CD8-positive, alpha-beta memory T cell (primary cell): ENCODE data around the gene PIK3CB. TPM values are rescaled to one million over a fixed set of nuclear protein-coding genes. Genes with fewer than 3 reads are reported as not detected.

Experiments used
- CTCF ChIA-PET: fragments of 350-600 bp; sonication (Branson Sonifier 250); formaldehyde crosslinking; loops from one replicate; lab custom pipeline; 2021; ENCODE audit warnings: antibody characterized with exemption; lab: Charles Lee
- POLR2A ChIA-PET: fragments of 350-600 bp; sonication (Branson Sonifier 250); formaldehyde crosslinking; loops from one replicate; lab custom pipeline; 2021; ENCODE audit warnings: antibody characterized with exemption; lab: Charles Lee
- DNase-seq, 5 donors: peaks; one replicate each; pipeline versions ENCODE4 v3.0.0 to v3.0.0-alpha.2; 2020 to 2022; ENCODE audit warnings: mixed read lengths in 1 of 5
- H3K27ac ChIP-seq: one replicate; pipeline ENCODE4 v1.7.0; 2013; ENCODE audit warnings: low read depth, mild to moderate bottlenecking, low read length, moderate library complexity
- H3K27me3 ChIP-seq: 2 replicates; pipeline ENCODE4 v1.7.0; 2013; ENCODE audit warnings: low read length, mild to moderate bottlenecking; ENCODE audit not compliant: insufficient read depth, poor library complexity, severe bottlenecking
- H3K36me3 ChIP-seq: 2 replicates; pipeline ENCODE4 v1.7.0; 2013; ENCODE audit warnings: mild to moderate bottlenecking, low read length, moderate library complexity; ENCODE audit not compliant: insufficient read depth
- H3K4me1 ChIP-seq: 2 replicates; pipeline ENCODE4 v1.7.0; 2013; ENCODE audit warnings: mild to moderate bottlenecking, low read length, moderate library complexity; ENCODE audit not compliant: insufficient read depth
- H3K4me3 ChIP-seq: 2 replicates; pipeline ENCODE4 v1.7.0; 2013; ENCODE audit warnings: mild to moderate bottlenecking, low read length
- H3K9me3 ChIP-seq: 2 replicates; pipeline ENCODE4 v1.7.0; 2013; ENCODE audit warnings: mild to moderate bottlenecking, low read length
- H3K27ac Mint-ChIP-seq, 8 donors: one replicate each; pipeline ENCODE4 v1.8.0; 2020 to 2021; ENCODE audit warnings: mixed read lengths in 8 of 8, mild to moderate bottlenecking in 6 of 8, inconsistent platforms in 3 of 8, moderate library complexity in 3 of 8
- H3K27me3 Mint-ChIP-seq, 2 donors: one replicate each; pipeline ENCODE4 v1.8.0; 2020 to 2021; ENCODE audit warnings: mixed read lengths in 2 of 2, mild to moderate bottlenecking in 1 of 2, moderate library complexity in 1 of 2
- H3K36me3 Mint-ChIP-seq, 3 donors: one replicate each; pipeline ENCODE4 v1.8.0; 2020 to 2021; ENCODE audit warnings: mixed read lengths in 3 of 3, inconsistent platforms in 1 of 3, mild to moderate bottlenecking in 1 of 3
- H3K4me1 Mint-ChIP-seq, 3 donors: one replicate each; pipeline ENCODE4 v1.8.0; 2020 to 2021; ENCODE audit warnings: mixed read lengths in 3 of 3, inconsistent platforms in 1 of 3, mild to moderate bottlenecking in 1 of 3
- H3K4me3 Mint-ChIP-seq, 7 donors: one replicate each; pipeline ENCODE4 v1.8.0; 2020 to 2021; ENCODE audit warnings: mixed read lengths in 7 of 7, mild to moderate bottlenecking in 6 of 7, moderate library complexity in 4 of 7, inconsistent platforms in 2 of 7
- H3K9me3 Mint-ChIP-seq, 5 donors: one replicate each; pipeline ENCODE4 v1.8.0; 2020 to 2022; ENCODE audit warnings: mixed read lengths in 5 of 5, mild to moderate bottlenecking in 3 of 5, moderate library complexity in 2 of 5, inconsistent platforms in 1 of 5
- polyA plus RNA-seq: library from polyadenylated mRNA; unstranded; fragments of 300-500 nt; fragmentation: Illumina TruSeq; gene quantifications from one replicate; pipeline ENCODE4 v1.2.3, GENCODE V29; 2021
- total RNA-seq, 2 experiments: library from RNA; stranded (reverse); gene quantifications; one replicate each; pipeline ENCODE4 v1.2.3, GENCODE V29; 2021

PIK3CB gene
- total and polyA plus RNA-seq, 3 experiments from 2014 or later = 17.1 to 17.6 (median 17.3) TPM

DNA sequence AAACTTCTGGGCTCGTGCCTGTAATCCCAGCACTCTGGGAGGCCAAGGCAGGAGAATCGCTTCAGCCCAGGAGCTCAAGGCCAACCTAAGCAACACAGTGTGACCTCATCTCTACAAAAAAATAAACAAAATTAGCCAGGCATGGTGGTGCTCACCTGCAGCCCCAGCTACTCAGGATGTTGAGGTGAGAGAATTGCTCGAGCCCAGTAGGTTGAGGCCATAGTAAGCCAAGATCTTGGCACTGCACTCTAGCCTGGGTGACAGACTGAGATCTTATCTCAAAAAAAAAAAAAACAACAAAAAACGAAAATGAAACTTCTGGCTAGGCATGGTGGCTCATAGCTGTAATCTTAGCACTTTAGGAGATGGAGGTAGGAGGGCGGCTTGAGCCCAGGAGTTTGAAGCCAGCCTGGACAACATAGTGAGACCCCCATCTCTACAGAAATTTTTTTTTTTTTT, 53.7 kb downstream of the PIK3CB start:
- Histone ChIP-seq H3K27ac (peak overlapping the region; percentile 49), H3K36me3 (no peaks in the 10 kb centered on the region), H3K9me3 (no peaks in the 10 kb centered on the region), H3K4me1 (peaks cover 23% of the 10 kb centered on the region), H3K27me3 (no peaks in the 10 kb centered on the region), H3K4me3 (no peak overlapping the region)
- CTCF ChIA-PET = interaction anchor here (1.2 to 3.6 kb wide), 6 partner anchors 12 to 187 kb away, joined by 3 to 18 read pairs (median 6); partner anchors contain the start of gene CEP70
- H3K9me3 Mint-ChIP-seq = no peaks in the 10 kb centered on the region
- peak overlapping the region; percentile 38 to 76 (median 58) for H3K4me3 Mint-ChIP-seq
- peaks cover 0 to 8% (median 2%) of the 10 kb centered on the region in 3 donors for H3K36me3 Mint-ChIP-seq
- peak; percentile 45 to 85 (median 61) for DNase-seq
- POLR2A ChIA-PET = interaction anchor here (0.6 to 1.4 kb wide), 4 partner anchors 54 to 571 kb away, joined by 3 to 7 read pairs (median 4); partner anchors contain the start of genes CEP70 and PIK3CB
- no peaks in the 10 kb centered on the region for H3K27me3 Mint-ChIP-seq
- H3K27ac Mint-ChIP-seq = peak overlapping the region; percentile 73 to 99 (median 93)
- H3K4me1 Mint-ChIP-seq = peaks cover 21 to 53% (median 44%) of the 10 kb centered on the region in 3 donors

DNA sequence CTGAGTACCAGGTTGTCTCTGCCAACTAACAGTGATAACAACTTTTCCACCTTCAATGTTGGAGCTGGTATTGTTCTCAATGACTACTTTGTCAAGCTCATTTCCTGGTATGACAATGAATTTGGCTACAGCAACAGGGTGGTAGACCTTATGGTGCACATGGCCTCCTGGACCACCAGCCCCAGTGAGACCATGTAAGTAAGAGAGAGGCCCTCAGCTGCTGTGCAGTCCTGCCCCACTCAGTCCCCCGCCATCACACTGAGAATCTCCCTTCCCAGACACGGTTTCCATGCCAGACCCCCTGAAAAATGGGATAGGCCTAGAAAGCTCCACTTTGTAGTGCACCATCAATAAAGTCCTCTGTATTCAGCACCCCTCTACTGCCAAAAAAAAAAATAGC, 56.1 kb downstream of the PIK3CB start:
- CTCF ChIA-PET = interaction anchor here (3.6 kb wide), 1 partner anchor 137 kb away, joined by 18 read pairs; no protein-coding TSS in a partner anchor
- no peak overlapping the region for H3K27ac ChIP-seq
- DNase-seq = no peak
- Mint-ChIP-seq H3K27me3 (no peaks in the 10 kb centered on the region), H3K4me1 (peaks cover 22 to 65% (median 43%) of the 10 kb centered on the region in 3 donors), H3K36me3 (peaks cover 0 to 10% (median 0%) of the 10 kb centered on the region in 3 donors), H3K27ac (peak overlapping the region in 5 of 8 donors; percentile 12 to 75 (median 29)), H3K9me3 (no peaks in the 10 kb centered on the region), H3K4me3 (peak overlapping the region in 1 of 7 donors; percentile 74)
- H3K4me3 ChIP-seq = no peak overlapping the region
- no peaks in the 10 kb centered on the region for H3K36me3 ChIP-seq
- POLR2A ChIA-PET = no interaction called here
- H3K9me3 ChIP-seq = no peaks in the 10 kb centered on the region
- peaks cover 23% of the 10 kb centered on the region for H3K4me1 ChIP-seq
- no peaks in the 10 kb centered on the region for H3K27me3 ChIP-seq

DNA sequence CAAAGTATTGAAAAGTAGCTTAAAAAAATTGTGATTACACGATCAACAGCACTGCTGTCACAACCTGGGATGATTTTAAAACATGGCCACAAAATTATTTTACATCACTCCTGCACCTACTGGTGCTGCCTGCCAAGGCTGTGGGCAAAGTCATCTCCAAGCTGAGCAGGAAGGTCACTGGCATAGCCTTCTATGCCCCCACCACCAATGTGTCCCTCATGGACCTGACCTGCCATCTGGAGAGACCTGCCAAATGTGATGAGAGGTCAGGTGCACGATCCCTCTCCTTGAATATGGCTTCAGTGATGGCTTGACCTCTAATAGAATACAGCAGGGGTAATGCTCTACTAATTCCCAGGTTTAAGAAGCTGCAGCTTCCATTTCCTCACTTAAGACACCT, 57.8 kb downstream of the PIK3CB start:
- no peaks in the 10 kb centered on the region for H3K27me3 Mint-ChIP-seq
- Histone ChIP-seq H3K9me3 (no peaks in the 10 kb centered on the region), H3K36me3 (no peaks in the 10 kb centered on the region), H3K4me1 (peaks cover 14% of the 10 kb centered on the region), H3K4me3 (no peak overlapping the region), H3K27me3 (no peaks in the 10 kb centered on the region), H3K27ac (no peak overlapping the region)
- no peak overlapping the region for H3K4me3 Mint-ChIP-seq
- ChIA-PET POLR2A (no interaction called here), CTCF (no interaction called here)
- peaks cover 18 to 55% (median 29%) of the 10 kb centered on the region in 3 donors for H3K4me1 Mint-ChIP-seq
- DNase-seq = no peak
- peaks cover 0 to 10% (median 0%) of the 10 kb centered on the region in 3 donors for H3K36me3 Mint-ChIP-seq
- no peaks in the 10 kb centered on the region for H3K9me3 Mint-ChIP-seq
- H3K27ac Mint-ChIP-seq = peak overlapping the region in 1 of 8 donors; percentile 64

- H3K4me1 Mint-ChIP-seq = peaks cover 10 to 39% (median 21%) of the 10 kb centered on the region in 3 donors
- CTCF ChIA-PET = no interaction called here
- no peak overlapping the region for H3K4me3 ChIP-seq
- H3K4me1 ChIP-seq = peaks cover under 1% of the 10 kb centered on the region
- H3K27me3 ChIP-seq = no peaks in the 10 kb centered on the region
- H3K9me3 ChIP-seq = no peaks in the 10 kb centered on the region
- H3K27ac Mint-ChIP-seq = peak overlapping the region in 2 of 8 donors; percentile 9 to 79
- no peaks in the 10 kb centered on the region for H3K9me3 Mint-ChIP-seq
- H3K4me3 Mint-ChIP-seq = no peak overlapping the region
- peaks cover 0 to 10% (median 0%) of the 10 kb centered on the region in 3 donors for H3K36me3 Mint-ChIP-seq
- H3K27ac ChIP-seq = no peak overlapping the region
- H3K36me3 ChIP-seq = no peaks in the 10 kb centered on the region
- DNase-seq = no peak
- POLR2A ChIA-PET = no interaction called here
- H3K27me3 Mint-ChIP-seq = no peaks in the 10 kb centered on the region
These were observed 59.5 kb downstream of the PIK3CB start for GRCh38 chr3:138775254-138775595.

- no peak overlapping the region for H3K4me3 ChIP-seq
- no peaks in the 10 kb centered on the region for H3K36me3 ChIP-seq
- CTCF ChIA-PET = no interaction called here
- peaks cover 10 to 39% (median 27%) of the 10 kb centered on the region in 3 donors for H3K4me1 Mint-ChIP-seq
- no peak for DNase-seq
- H3K27me3 ChIP-seq = no peaks in the 10 kb centered on the region
- H3K27ac ChIP-seq = no peak overlapping the region
- H3K4me1 ChIP-seq = peaks cover 6% of the 10 kb centered on the region
- no peaks in the 10 kb centered on the region for H3K9me3 ChIP-seq
- no peaks in the 10 kb centered on the region for H3K27me3 Mint-ChIP-seq
- peak overlapping the region in 2 of 8 donors; percentile 9 to 79 for H3K27ac Mint-ChIP-seq
- POLR2A ChIA-PET = no interaction called here
- H3K36me3 Mint-ChIP-seq = peaks cover 0 to 13% (median 0%) of the 10 kb centered on the region in 3 donors
- H3K9me3 Mint-ChIP-seq = no peaks in the 10 kb centered on the region
- H3K4me3 Mint-ChIP-seq = no peak overlapping the region
These were observed 60.0 kb downstream of the PIK3CB start for GRCh38 chr3:138774529-138775253.

DNA sequence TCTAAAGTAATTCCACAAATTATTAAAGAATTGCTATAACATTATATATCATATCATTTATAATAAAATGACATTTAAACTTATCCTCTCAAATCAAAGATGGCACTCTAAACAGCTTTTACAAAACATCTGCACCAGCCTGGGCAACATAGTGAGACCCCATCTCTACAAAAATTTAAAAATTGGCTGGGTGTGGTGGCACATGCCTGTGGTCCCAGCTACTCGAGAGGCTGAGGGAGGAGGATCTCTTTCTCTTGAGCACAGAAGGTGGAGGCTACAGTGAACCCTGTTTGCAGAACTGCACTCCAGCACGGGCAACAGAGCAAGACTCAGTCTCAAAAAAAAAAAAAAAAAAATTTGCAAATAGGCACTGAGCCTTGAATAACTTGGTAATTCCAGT, 63.1 kb downstream of the PIK3CB start:
- Mint-ChIP-seq H3K4me1 (peaks cover 3 to 21% (median 15%) of the 10 kb centered on the region in 3 donors), H3K9me3 (peaks cover 0 to 3% (median 0%) of the 10 kb centered on the region in 5 donors), H3K36me3 (peaks cover 0 to 34% (median 0%) of the 10 kb centered on the region in 3 donors), H3K27ac (no peak overlapping the region), H3K27me3 (no peaks in the 10 kb centered on the region), H3K4me3 (no peak overlapping the region)
- Histone ChIP-seq H3K4me1 (peaks cover 6% of the 10 kb centered on the region), H3K27ac (no peak overlapping the region), H3K9me3 (peaks cover 5% of the 10 kb centered on the region), H3K27me3 (no peaks in the 10 kb centered on the region), H3K4me3 (no peak overlapping the region), H3K36me3 (no peaks in the 10 kb centered on the region)
- ChIA-PET POLR2A (interaction anchor here (0.7 kb wide), 1 partner anchor 18 kb away, joined by 5 read pairs; no protein-coding TSS in a partner anchor), CTCF (interaction anchor here (1.0 kb wide), 1 partner anchor 144 kb away, joined by 5 read pairs; no protein-coding TSS in a partner anchor)
- no peak for DNase-seq

- H3K4me3 Mint-ChIP-seq = no peak overlapping the region
- Histone ChIP-seq H3K27me3 (no peaks in the 10 kb centered on the region), H3K4me3 (no peak overlapping the region), H3K27ac (no peak overlapping the region), H3K36me3 (no peaks in the 10 kb centered on the region), H3K9me3 (peaks cover 5% of the 10 kb centered on the region), H3K4me1 (peaks cover 6% of the 10 kb centered on the region)
- peaks cover 0 to 32% (median 1%) of the 10 kb centered on the region in 3 donors for H3K36me3 Mint-ChIP-seq
- no peaks in the 10 kb centered on the region for H3K27me3 Mint-ChIP-seq
- peaks cover 0 to 3% (median 0%) of the 10 kb centered on the region in 5 donors for H3K9me3 Mint-ChIP-seq
- DNase-seq = no peak
- ChIA-PET POLR2A (interaction anchor here (0.6 kb wide), 1 partner anchor 1605 kb away, joined by 3 read pairs; no protein-coding TSS in a partner anchor), CTCF (interaction anchor here (0.9 to 1.1 kb wide), 2 partner anchors 146 to 167 kb away, joined by 3 to 4 read pairs; no protein-coding TSS in a partner anchor)
- peak overlapping the region in 1 of 8 donors; percentile 60 for H3K27ac Mint-ChIP-seq
- H3K4me1 Mint-ChIP-seq = peaks cover 4 to 17% (median 15%) of the 10 kb centered on the region in 3 donors
These were observed 65.1 kb downstream of the PIK3CB start for GRCh38 chr3:138769616-138770015.
